Body of pancreas (tissue), 4 donors: ENCODE measurements around the gene RABAC1. TPM values are rescaled to one million over a fixed set of nuclear protein-coding genes. Genes with fewer than 3 reads are reported as not detected.

Experiments
- ATAC-seq: fragments of 150-250 bp; one replicate; pipeline ENCODE4 v1.9.1; 2016
- DNase-seq, 4 donors: peaks; one replicate each; pipeline ENCODE4 v3.0.0-alpha.2; 2019
- H3K27ac ChIP-seq, 4 donors: fragments of 200-600 bp; sonication (generic); 1 replicate in 3 of 4; 2 replicates in 1 of 4; pipeline versions ENCODE4 v1.5.1 to v1.6.1; 2016 to 2019; ENCODE audit warnings: mild to moderate bottlenecking in 1 of 4, mixed read lengths in 1 of 4, moderate library complexity in 1 of 4
- H3K27me3 ChIP-seq, 2 donors: fragments of 200-600 bp; sonication (generic); one replicate each; pipeline ENCODE4 v1.6.0; 2016; ENCODE audit warnings: mild to moderate bottlenecking in 1 of 2
- H3K36me3 ChIP-seq, 2 donors: fragments of 200-600 bp; sonication (generic); replicated peaks in 1 of 2; 2 replicates each; pipeline ENCODE4 v1.5.1; 2016; ENCODE audit warnings: low read depth in 2 of 2; ENCODE audit not compliant: insufficient read depth in 1 of 2
- H3K4me1 ChIP-seq: fragments of 200-600 bp; sonication (generic); one replicate; pipeline ENCODE4 v1.6.0; 2016
- H3K4me3 ChIP-seq, 2 donors: fragments of 200-600 bp; sonication (generic); 1 replicate in 1 of 2; 2 replicates in 1 of 2; pipeline ENCODE4 v1.5.1; 2016 to 2019
- H3K9me3 ChIP-seq, 3 donors: fragments of 200-600 bp; sonication (generic); 1 replicate in 2 of 3; 2 replicates in 1 of 3; pipeline ENCODE4 v1.5.1; 2016
- POLR2A ChIP-seq, 3 donors: fragments of 450-650 bp; IDR thresholded peaks; one replicate each; pipeline ENCODE4 v1.6.1; 2016; ENCODE audit warnings: antibody characterized with exemption in 3 of 3, mild to moderate bottlenecking in 2 of 3
- WGBS, 2 donors: methylation state at CpG; one replicate each; pipeline ENCODE4 v1.1.5; 2017; 5-methylcytosine and 5-hydroxymethylcytosine counted together
- intact Hi-C: fragments of 100-400 bp; cut with DNase I; formaldehyde crosslinking; loops from one replicate; pipeline ENCODE4 v1.15.1; 2023
- total RNA-seq, 2 donors: library from RNA; depleted of rRNA; stranded (reverse); fragments of >200 nt; gene quantifications; one replicate each; pipeline ENCODE4 v1.1.0, GENCODE V29; 2016
- TF ChIP-seq, protein P1 (sequence below), 7 experiments: fragments of 450-650 bp in 4 of 7; fragments of 200-600 bp in 3 of 7; sonication (generic) in 3 of 7; IDR thresholded peaks; one replicate each; pipeline ENCODE4 v1.5.1; 2016 to 2019; ENCODE audit warnings: antibody characterized with exemption in 7 of 7

RABAC1 gene
- total RNA-seq, 2 donors from 2014 or later: 87.3 to 88.5 TPM

DNA sequence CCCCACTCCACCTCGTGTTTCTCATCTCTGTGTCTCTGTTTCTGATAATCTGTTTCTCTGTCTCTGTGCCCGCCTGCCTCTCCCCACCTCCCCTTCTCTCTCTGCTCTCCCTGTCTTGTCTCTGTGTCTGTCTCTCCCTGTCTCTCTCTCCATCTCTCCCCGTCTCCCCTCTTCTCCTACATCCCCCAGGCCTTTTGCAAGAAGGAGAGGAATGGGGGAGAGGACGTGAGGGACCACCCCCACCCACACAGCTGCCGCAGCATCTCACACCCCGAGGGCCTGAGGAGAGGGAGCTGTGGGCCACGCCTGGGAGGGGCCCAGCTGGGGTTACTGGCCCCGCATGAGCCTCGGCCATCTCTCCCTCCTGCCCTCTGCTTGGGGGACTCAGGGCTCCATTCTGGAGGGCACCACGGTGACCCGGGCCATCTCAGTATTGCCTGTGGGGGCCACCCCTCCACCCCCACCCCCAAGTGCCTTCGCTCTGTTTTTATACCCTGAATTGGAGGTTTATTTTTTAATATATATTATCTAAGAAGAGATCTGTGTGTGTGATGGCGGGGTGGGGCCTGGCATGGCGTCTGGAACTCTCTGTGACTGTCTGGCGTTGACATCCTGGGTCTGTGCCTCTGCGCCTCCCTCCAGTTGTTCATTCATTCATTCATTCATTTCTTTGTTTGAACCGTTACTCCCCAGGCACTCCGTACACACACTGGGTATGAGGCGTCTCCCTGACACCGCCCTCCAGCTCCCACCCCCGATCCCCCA is 52.0 kb downstream of the RABAC1 start:
- Histone ChIP-seq H3K27me3 (no peaks in the 10 kb centered on the region), H3K9me3 (no peaks in the 10 kb centered on the region), H3K27ac (no peak overlapping the region), H3K36me3 (peaks cover 0 to 28% of the 10 kb centered on the region in 2 donors), H3K4me1 (peaks cover 12% of the 10 kb centered on the region), H3K4me3 (no peak overlapping the region)
- ATAC-seq (no peak), DNase-seq (no peak)
- intact Hi-C loops: no loop called here
- WGBS, 2 donors: 84 to 89% methylated on average over 19 to 20 of the region's 21 CpGs
- TF ChIP-seq POLR2A (IDR thresholded peaks at IDR 0.05): no peak
- TF ChIP-seq, protein P1, sequence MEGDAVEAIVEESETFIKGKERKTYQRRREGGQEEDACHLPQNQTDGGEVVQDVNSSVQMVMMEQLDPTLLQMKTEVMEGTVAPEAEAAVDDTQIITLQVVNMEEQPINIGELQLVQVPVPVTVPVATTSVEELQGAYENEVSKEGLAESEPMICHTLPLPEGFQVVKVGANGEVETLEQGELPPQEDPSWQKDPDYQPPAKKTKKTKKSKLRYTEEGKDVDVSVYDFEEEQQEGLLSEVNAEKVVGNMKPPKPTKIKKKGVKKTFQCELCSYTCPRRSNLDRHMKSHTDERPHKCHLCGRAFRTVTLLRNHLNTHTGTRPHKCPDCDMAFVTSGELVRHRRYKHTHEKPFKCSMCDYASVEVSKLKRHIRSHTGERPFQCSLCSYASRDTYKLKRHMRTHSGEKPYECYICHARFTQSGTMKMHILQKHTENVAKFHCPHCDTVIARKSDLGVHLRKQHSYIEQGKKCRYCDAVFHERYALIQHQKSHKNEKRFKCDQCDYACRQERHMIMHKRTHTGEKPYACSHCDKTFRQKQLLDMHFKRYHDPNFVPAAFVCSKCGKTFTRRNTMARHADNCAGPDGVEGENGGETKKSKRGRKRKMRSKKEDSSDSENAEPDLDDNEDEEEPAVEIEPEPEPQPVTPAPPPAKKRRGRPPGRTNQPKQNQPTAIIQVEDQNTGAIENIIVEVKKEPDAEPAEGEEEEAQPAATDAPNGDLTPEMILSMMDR (IDR thresholded peaks at IDR 0.05): no peak

Other genes starting within 250 kb of the RABAC1 start
- 10 to 100 TPM in 1 of 2 donors, 1 to 10 TPM in 1; 3.0 to 27.0 TPM for gene CEACAM6, start 203.8 kb downstream of the RABAC1 start, total RNA-seq
- not detected for gene CEACAM3, start 162.7 kb downstream of the RABAC1 start, total RNA-seq
- gene LYPD4, start 114.6 kb downstream of the RABAC1 start, total RNA-seq: not detected
- gene DMRTC2, start 114.3 kb downstream of the RABAC1 start, total RNA-seq: not detected
- gene RPS19, start 99.1 kb downstream of the RABAC1 start, total RNA-seq: 100 to 1,000 TPM; 454 to 832 TPM
- gene CD79A, start 82.0 kb downstream of the RABAC1 start, total RNA-seq: not detected
- 100 to 1,000 TPM in 1 of 2 donors, 10 to 100 TPM in 1; 43.8 to 104 TPM for gene ARHGEF1, start 76.1 kb downstream of the RABAC1 start, total RNA-seq
- not detected for gene ERFL, start 30.9 kb downstream of the RABAC1 start, total RNA-seq
- gene ATP1A3, start 34.9 kb upstream of the RABAC1 start, total RNA-seq: under 1 TPM in 1 of 2 donors, not detected in 1; 0.26 TPM
- gene GRIK5, start 110.9 kb upstream of the RABAC1 start, total RNA-seq: 1 to 10 TPM; 2.1 to 5.9 TPM
- 10 to 100 TPM in 1 of 2 donors, 1 to 10 TPM in 1; 8.6 to 14.2 TPM for gene ZNF574, start 116.8 kb upstream of the RABAC1 start, total RNA-seq
- 1 to 10 TPM in 1 of 2 donors, under 1 TPM in 1; under 0.01 to 1.6 TPM for gene POU2F2, start 173.1 kb upstream of the RABAC1 start, total RNA-seq